ENCODE measurements around the gene SGCE.

DNA sequence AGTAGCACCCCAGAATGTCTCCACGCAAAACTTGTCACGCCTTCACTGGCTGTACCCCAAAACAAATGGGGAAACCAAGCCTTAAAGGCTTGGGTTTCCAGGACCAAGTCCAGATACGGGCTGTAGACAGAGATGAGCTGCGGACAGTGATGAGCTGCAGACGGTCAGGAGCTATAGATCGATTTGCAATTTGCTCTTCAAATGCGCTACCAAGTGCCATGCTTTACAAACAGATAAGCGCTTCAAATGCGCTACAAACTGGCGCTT is 658 bp upstream of the SGCE start:
- TF ChIP-seq, protein P1, sequence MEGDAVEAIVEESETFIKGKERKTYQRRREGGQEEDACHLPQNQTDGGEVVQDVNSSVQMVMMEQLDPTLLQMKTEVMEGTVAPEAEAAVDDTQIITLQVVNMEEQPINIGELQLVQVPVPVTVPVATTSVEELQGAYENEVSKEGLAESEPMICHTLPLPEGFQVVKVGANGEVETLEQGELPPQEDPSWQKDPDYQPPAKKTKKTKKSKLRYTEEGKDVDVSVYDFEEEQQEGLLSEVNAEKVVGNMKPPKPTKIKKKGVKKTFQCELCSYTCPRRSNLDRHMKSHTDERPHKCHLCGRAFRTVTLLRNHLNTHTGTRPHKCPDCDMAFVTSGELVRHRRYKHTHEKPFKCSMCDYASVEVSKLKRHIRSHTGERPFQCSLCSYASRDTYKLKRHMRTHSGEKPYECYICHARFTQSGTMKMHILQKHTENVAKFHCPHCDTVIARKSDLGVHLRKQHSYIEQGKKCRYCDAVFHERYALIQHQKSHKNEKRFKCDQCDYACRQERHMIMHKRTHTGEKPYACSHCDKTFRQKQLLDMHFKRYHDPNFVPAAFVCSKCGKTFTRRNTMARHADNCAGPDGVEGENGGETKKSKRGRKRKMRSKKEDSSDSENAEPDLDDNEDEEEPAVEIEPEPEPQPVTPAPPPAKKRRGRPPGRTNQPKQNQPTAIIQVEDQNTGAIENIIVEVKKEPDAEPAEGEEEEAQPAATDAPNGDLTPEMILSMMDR (IDR thresholded peaks at IDR 0.05): no peak
- no peak for TF ChIP-seq ZFX (IDR thresholded peaks at IDR 0.05; ENCODE audit: borderline replicate concordance)

Data from 22Rv1 (cell line).